GM23248 (cell line): ENCODE data around the gene CGB3.

Source experiments
- EZH2 ChIP-seq: fragments of 200-600 bp; sonication (generic); IDR thresholded peaks from 2 replicates; pipeline ENCODE4 v1.6.1; 2018; ENCODE audit warnings: antibody characterized with exemption, mild to moderate bottlenecking; ENCODE audit not compliant: insufficient read depth, poor library complexity, severe bottlenecking
- EZH2phosphoT487 ChIP-seq: fragments of 200-600 bp; sonication (generic); IDR thresholded peaks from 2 replicates; pipeline ENCODE4 v1.6.1; 2018; ENCODE audit warnings: antibody characterized with exemption, moderate library complexity, mild to moderate bottlenecking, low read depth; ENCODE audit not compliant: insufficient read depth

GRCh38 chr19:49006905-49007304 lies 17.2 kb downstream of the CGB3 start:
- TF ChIP-seq EZH2 (no peak), EZH2phosphoT487 (no peak)
